Chondrocyte (in vitro differentiated cells): ENCODE results near the gene NR1D1. TPM values are rescaled to one million over a fixed set of nuclear protein-coding genes. Genes with fewer than 3 reads are reported as not detected.

Source experiments
- DNase-seq: peaks from one replicate; pipeline ENCODE4 v3.0.0; 2021; ENCODE audit warnings: mixed read lengths, low spot score
- H3K27ac Mint-ChIP-seq: one replicate; pipeline ENCODE4 v1.8.0; 2021; ENCODE audit warnings: mild to moderate bottlenecking, moderate library complexity, mixed read lengths; ENCODE audit not compliant: unreplicated experiment
- H3K27me3 Mint-ChIP-seq: 2 replicates; pipeline ENCODE4 v1.8.0; 2021; ENCODE audit warnings: low read depth, mixed read lengths
- H3K36me3 Mint-ChIP-seq: 2 replicates; pipeline ENCODE4 v1.8.0; 2021; ENCODE audit warnings: low read depth, mixed read lengths
- H3K4me1 Mint-ChIP-seq: 2 replicates; pipeline ENCODE4 v1.8.0; 2021; ENCODE audit warnings: low read depth, mild to moderate bottlenecking, mixed read lengths
- H3K4me3 Mint-ChIP-seq: one replicate; pipeline ENCODE4 v1.8.0; 2021; ENCODE audit warnings: mild to moderate bottlenecking, moderate library complexity, mixed read lengths; ENCODE audit not compliant: unreplicated experiment
- H3K9me3 Mint-ChIP-seq: 2 replicates; pipeline ENCODE4 v1.8.0; 2021; ENCODE audit warnings: low read depth, mixed read lengths
- CTCF ChIP-seq: fragments of 200-600 bp; sonication (generic); IDR thresholded peaks from 2 replicates; pipeline ENCODE4 v1.5.0; 2021; ENCODE audit warnings: antibody characterized with exemption, mild to moderate bottlenecking, moderate library complexity
- total RNA-seq: library from RNA; stranded (reverse); gene quantifications from 3 replicates; pipeline ENCODE4 v1.2.1, GENCODE V29; 2021

The NR1D1 gene
- total RNA-seq, 1 donor from 2014 or later, result 5.9 TPM

GRCh38 chr17:40110026-40110845 lies 9.8 kb upstream of the NR1D1 start:
- Mint-ChIP-seq H3K36me3 (no peaks in the 10 kb centered on the region), H3K27ac (peak overlapping the region; percentile 99), H3K27me3 (no peaks in the 10 kb centered on the region), H3K9me3 (no peaks in the 10 kb centered on the region), H3K4me1 (peaks cover 71% of the 10 kb centered on the region), H3K4me3 (no peak overlapping the region)
- no peak for TF ChIP-seq CTCF
- no peak for DNase-seq

- Mint-ChIP-seq H3K27me3 (no peaks in the 10 kb centered on the region), H3K27ac (no peak overlapping the region), H3K4me1 (peaks cover 70% of the 10 kb centered on the region), H3K9me3 (no peaks in the 10 kb centered on the region), H3K36me3 (no peaks in the 10 kb centered on the region), H3K4me3 (no peak overlapping the region)
- no peak for TF ChIP-seq CTCF
- DNase-seq, result no peak
Measured at GRCh38 chr17:40108970-40109824, 8.8 kb upstream of the NR1D1 start.

GRCh38 chr17:40107522-40108174 lies 7.3 kb upstream of the NR1D1 start:
- Mint-ChIP-seq H3K36me3 (no peaks in the 10 kb centered on the region), H3K27me3 (no peaks in the 10 kb centered on the region), H3K27ac (peak overlapping the region; percentile 89), H3K9me3 (no peaks in the 10 kb centered on the region), H3K4me3 (peak overlapping the region; percentile 35), H3K4me1 (peaks cover 62% of the 10 kb centered on the region)
- no peak for DNase-seq
- no peak for TF ChIP-seq CTCF

- no peak for DNase-seq
- Mint-ChIP-seq H3K4me1 (peaks cover 56% of the 10 kb centered on the region), H3K27me3 (no peaks in the 10 kb centered on the region), H3K4me3 (no peak overlapping the region), H3K9me3 (no peaks in the 10 kb centered on the region), H3K27ac (peak overlapping the region; percentile 89), H3K36me3 (no peaks in the 10 kb centered on the region)
- no peak for TF ChIP-seq CTCF
Measured at GRCh38 chr17:40106760-40107521, 6.6 kb upstream of the NR1D1 start.
